Stomach (tissue), 9 donors: ENCODE results near the gene BCL3. TPM values are rescaled to one million over a fixed set of nuclear protein-coding genes. Genes with fewer than 3 reads are reported as not detected.

Source experiments
- DNase-seq, 2 donors: peaks; one replicate each; pipeline versions ENCODE4 v3.0.0 to v3.0.0-alpha.2; 2013 to 2019
- H3K27ac ChIP-seq, 5 donors: fragments of 200-600 bp in 4 of 5; sonication (generic) in 4 of 5; one replicate each; pipeline ENCODE4 v1.5.1; 2013 to 2019; ENCODE audit warnings: mild to moderate bottlenecking in 1 of 5, moderate library complexity in 1 of 5
- H3K27me3 ChIP-seq, 3 donors: fragments of 200-600 bp; sonication (generic); one replicate each; pipeline ENCODE4 v1.5.1; 2017 to 2019; ENCODE audit warnings: mixed run types in 1 of 3
- H3K36me3 ChIP-seq, 4 donors: fragments of 200-600 bp; sonication (generic); 1 replicate in 3 of 4; 2 replicates in 1 of 4; pipeline ENCODE4 v1.5.1; 2016 to 2019
- H3K4me1 ChIP-seq, 4 donors: fragments of 200-600 bp; sonication (generic); one replicate each; pipeline ENCODE4 v1.5.1; 2016 to 2019
- H3K4me3 ChIP-seq, 4 donors: fragments of 200-600 bp; sonication (generic) in 3 of 4; one replicate each; pipeline ENCODE4 v1.5.1; 2016 to 2019; ENCODE audit warnings: mild to moderate bottlenecking in 1 of 4
- H3K9me3 ChIP-seq, 4 donors: fragments of 200-600 bp; sonication (generic); one replicate each; pipeline ENCODE4 v1.5.1; 2016 to 2019
- EP300 ChIP-seq: sonication (generic); formaldehyde crosslinking; IDR thresholded peaks from one replicate; pipeline ENCODE4 v1.6.1; 2017; ENCODE audit warnings: antibody characterized with exemption
- POLR2A ChIP-seq, 4 donors: fragments of 450-650 bp; IDR thresholded peaks; one replicate each; pipeline ENCODE4 v1.6.1; 2016; ENCODE audit warnings: antibody characterized with exemption in 4 of 4, control low read depth in 2 of 4, mild to moderate bottlenecking in 1 of 4, moderate library complexity in 1 of 4
- POLR2AphosphoS5 ChIP-seq, 3 donors: sonication (generic); formaldehyde crosslinking; IDR thresholded peaks; one replicate each; pipeline ENCODE4 v1.6.1; 2016; ENCODE audit warnings: antibody characterized with exemption in 3 of 3
- WGBS, 5 donors: extraction: QIAGEN DNeasy Blood & Tissue Kit in 3 of 5; methylation state at CpG; one replicate each; pipeline versions ENCODE4 v1.1.5 to v1.1.7; 2013 to 2018; 5-methylcytosine and 5-hydroxymethylcytosine counted together
- intact Hi-C: fragments of 100-400 bp; cut with DNase I; formaldehyde crosslinking; loops from one replicate; pipeline ENCODE4 v1.15.1; 2023; ENCODE audit warnings: low total_unique reads
- polyA plus RNA-seq, 3 donors: library from polyadenylated mRNA; stranded (reverse); fragments of 200-250 nt; gene quantifications; one replicate each; pipeline ENCODE4 v1.2.3, GENCODE V29; 2013
- total RNA-seq, 5 donors: library from RNA; depleted of rRNA; stranded (reverse); fragments of >200 nt; gene quantifications; one replicate each; pipeline versions ENCODE4 v1.1.0 to v1.2.3, GENCODE V29; 2014 to 2016
- TF ChIP-seq, protein P1 (sequence below), 7 experiments: fragments of 450-650 bp in 4 of 7; fragments of 200-600 bp in 3 of 7; sonication (generic) in 3 of 7; IDR thresholded peaks; one replicate each; pipeline ENCODE4 v1.5.1; 2016 to 2019; ENCODE audit warnings: antibody characterized with exemption in 7 of 7, control low read depth in 2 of 7, mild to moderate bottlenecking in 1 of 7
- donor health status: healthy with polysubstance abuse.
- donor health status: Bipolar disorder and iron deficiency.
- donor health status: healthy.

Gene BCL3
- total and polyA plus RNA-seq, 8 donors, result 4.4 to 322 (median 79.8) TPM

DNA sequence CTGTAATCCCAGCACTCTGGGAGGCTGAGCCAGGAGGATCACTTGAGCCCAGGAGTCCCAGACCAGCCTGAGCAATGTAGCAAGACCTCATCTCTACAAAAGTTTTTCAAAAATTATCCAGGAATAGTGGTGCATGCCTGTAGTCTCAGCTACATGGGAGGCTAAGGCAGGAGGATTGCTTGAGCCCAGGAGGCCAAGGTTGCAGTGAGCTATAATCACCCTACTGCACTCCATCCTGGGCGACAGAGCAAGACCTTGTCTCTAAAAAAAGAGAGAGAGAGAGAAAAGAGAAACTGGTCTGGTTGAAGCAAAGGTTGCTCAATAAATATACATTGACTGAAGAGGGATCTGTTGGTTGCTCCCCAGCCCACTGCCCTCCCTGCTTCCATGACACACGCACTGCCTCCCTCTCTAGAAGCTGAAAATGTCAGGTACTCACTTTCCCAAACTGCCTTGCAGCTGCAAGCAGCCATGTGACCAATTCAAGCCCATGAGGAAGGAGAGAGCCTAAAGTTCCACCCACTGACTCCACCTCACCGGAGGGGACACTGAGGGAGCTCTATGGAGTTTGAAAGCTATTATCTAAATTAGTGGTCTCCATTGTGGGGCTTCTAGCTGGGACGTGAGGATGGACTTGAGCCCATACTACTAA lies 35.5 kb upstream of the BCL3 start:
- intact Hi-C loops, result loop anchor here (10.0 kb wide), 1 partner anchor 122 kb away; no protein-coding TSS in a partner anchor
- no peaks in the 10 kb centered on the region for H3K27me3 ChIP-seq
- H3K4me3 ChIP-seq, result no peak overlapping the region
- WGBS, 5 donors, result 50 to 63% (median 58%) methylated on average over 4 of the region's 4 CpGs
- peaks cover 0 to 12% (median 8%) of the 10 kb centered on the region in 4 donors for H3K9me3 ChIP-seq
- TF ChIP-seq, protein P1, sequence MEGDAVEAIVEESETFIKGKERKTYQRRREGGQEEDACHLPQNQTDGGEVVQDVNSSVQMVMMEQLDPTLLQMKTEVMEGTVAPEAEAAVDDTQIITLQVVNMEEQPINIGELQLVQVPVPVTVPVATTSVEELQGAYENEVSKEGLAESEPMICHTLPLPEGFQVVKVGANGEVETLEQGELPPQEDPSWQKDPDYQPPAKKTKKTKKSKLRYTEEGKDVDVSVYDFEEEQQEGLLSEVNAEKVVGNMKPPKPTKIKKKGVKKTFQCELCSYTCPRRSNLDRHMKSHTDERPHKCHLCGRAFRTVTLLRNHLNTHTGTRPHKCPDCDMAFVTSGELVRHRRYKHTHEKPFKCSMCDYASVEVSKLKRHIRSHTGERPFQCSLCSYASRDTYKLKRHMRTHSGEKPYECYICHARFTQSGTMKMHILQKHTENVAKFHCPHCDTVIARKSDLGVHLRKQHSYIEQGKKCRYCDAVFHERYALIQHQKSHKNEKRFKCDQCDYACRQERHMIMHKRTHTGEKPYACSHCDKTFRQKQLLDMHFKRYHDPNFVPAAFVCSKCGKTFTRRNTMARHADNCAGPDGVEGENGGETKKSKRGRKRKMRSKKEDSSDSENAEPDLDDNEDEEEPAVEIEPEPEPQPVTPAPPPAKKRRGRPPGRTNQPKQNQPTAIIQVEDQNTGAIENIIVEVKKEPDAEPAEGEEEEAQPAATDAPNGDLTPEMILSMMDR (IDR thresholded peaks at IDR 0.05), result no peak
- no peak for TF ChIP-seq POLR2A (IDR thresholded peaks at IDR 0.05)
- no peak for TF ChIP-seq EP300
- TF ChIP-seq POLR2AphosphoS5 (IDR thresholded peaks at IDR 0.05), result no peak
- no peaks in the 10 kb centered on the region for H3K36me3 ChIP-seq
- peaks cover under 1 to 14% (median 7%) of the 10 kb centered on the region in 4 donors for H3K4me1 ChIP-seq
- DNase-seq, result no peak
- H3K27ac ChIP-seq, result no peak overlapping the region

GRCh38 chr19:44714597-44715169 lies 33.8 kb upstream of the BCL3 start:
- Histone ChIP-seq H3K27ac (no peak overlapping the region), H3K4me1 (peaks cover 16 to 29% (median 22%) of the 10 kb centered on the region in 4 donors), H3K27me3 (no peaks in the 10 kb centered on the region), H3K9me3 (peaks cover 0 to 12% (median 8%) of the 10 kb centered on the region in 4 donors), H3K4me3 (no peak overlapping the region), H3K36me3 (no peaks in the 10 kb centered on the region)
- no peak for DNase-seq
- TF ChIP-seq POLR2AphosphoS5 (IDR thresholded peaks at IDR 0.05), result no peak
- TF ChIP-seq EP300, result no peak
- TF ChIP-seq, protein P1 (IDR thresholded peaks at IDR 0.05), result no peak
- no peak for TF ChIP-seq POLR2A (IDR thresholded peaks at IDR 0.05)
- intact Hi-C loops, result loop anchor here (10.0 kb wide), 1 partner anchor 120 kb away; no protein-coding TSS in a partner anchor
- 46 to 66% (median 50%) methylated on average over 2 of the region's 2 CpGs for WGBS, 5 donors

DNA sequence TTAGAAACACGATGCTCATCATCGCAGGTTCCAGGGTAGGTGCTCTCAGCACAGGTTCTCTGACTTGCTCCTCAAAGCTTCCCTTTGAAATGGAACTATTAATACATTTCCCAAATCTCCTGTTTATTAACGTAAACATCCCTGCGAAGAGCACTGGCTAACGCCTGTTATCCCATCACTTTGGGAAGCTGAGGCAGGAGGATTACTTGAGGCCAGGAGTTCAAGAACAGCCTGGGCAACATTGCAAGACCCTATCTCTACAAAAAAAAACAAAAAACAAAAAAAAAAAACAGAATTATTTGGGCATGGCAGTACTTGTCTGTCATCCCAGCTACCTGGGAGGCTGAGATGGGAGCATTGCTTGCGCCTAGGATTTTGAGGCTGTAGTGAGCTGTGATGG lies 30.9 kb upstream of the BCL3 start:
- Histone ChIP-seq H3K4me3 (no peak overlapping the region), H3K27ac (peak overlapping the region in 4 of 5 donors; percentile 82 to 86 (median 84)), H3K9me3 (peaks cover 0 to 12% (median 8%) of the 10 kb centered on the region in 4 donors), H3K27me3 (no peaks in the 10 kb centered on the region), H3K4me1 (peaks cover 16 to 39% (median 24%) of the 10 kb centered on the region in 4 donors), H3K36me3 (no peaks in the 10 kb centered on the region)
- TF ChIP-seq, protein P1 (IDR thresholded peaks at IDR 0.05), result no peak
- no peak for TF ChIP-seq EP300
- TF ChIP-seq POLR2A (IDR thresholded peaks at IDR 0.05), result no peak
- no peak for TF ChIP-seq POLR2AphosphoS5 (IDR thresholded peaks at IDR 0.05)
- WGBS, 5 donors, result 82 to 90% (median 85%) methylated on average over 6 of the region's 6 CpGs
- DNase-seq, result no peak
- intact Hi-C loops, result loop anchor here (10.0 kb wide), 1 partner anchor 117 kb away; no protein-coding TSS in a partner anchor

DNA sequence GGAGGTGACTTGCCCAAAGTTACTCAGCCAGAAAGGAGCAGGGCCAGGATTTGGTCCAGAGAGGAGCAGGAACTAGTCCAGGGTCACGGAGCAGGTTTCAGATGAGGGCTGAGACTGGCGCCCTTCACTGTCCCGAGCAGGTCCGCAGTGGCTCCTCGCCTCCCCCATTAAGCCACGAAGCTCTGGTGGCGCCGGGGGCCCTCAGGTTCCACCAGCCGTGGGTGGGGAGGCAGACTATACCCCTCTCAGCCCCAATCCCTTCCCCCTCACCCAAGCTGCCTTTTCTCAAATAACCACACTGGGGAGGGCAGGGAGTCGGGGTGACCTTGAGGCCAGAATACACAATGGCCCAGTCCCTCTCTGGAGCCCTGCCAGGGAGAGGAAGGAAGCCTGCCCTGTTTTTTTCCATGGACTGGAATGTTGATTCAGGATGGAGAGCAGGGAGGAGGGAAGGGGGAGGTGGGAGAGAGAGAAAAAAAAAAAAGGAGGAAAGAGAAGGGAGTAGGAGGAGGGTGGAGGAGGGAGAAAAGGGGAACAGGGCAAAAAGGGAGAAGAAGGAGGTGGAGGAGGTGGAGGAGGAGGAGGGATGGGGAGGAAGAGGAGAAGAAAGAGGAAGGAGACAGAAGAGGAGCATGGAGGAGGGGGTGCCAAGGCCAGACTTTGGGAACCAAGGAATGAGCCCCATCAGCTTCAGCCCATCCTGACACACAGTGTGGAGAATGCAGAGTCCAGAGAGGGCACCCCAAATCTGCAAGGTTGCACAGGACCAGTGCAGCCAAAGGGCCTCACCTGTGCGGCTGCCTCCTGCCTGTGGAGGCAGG lies 29.9 kb upstream of the BCL3 start:
- no peak for TF ChIP-seq POLR2A (IDR thresholded peaks at IDR 0.05)
- TF ChIP-seq POLR2AphosphoS5 (IDR thresholded peaks at IDR 0.05), result peak in 1 of 3 donors; percentile 64
- 18 to 35% (median 19%) methylated on average over 8 to 11 of the region's 11 CpGs for WGBS, 5 donors
- H3K36me3 ChIP-seq, result no peaks in the 10 kb centered on the region
- peak; percentile 90 to 93 for DNase-seq
- H3K4me1 ChIP-seq, result peaks cover 22 to 48% (median 29%) of the 10 kb centered on the region in 4 donors
- intact Hi-C loops, result loop anchor here (10.0 kb wide), 1 partner anchor 116 kb away; no protein-coding TSS in a partner anchor
- H3K4me3 ChIP-seq, result peak overlapping the region in 2 of 4 donors; percentile 14 to 22
- H3K9me3 ChIP-seq, result peaks cover 0 to 12% (median 8%) of the 10 kb centered on the region in 4 donors
- H3K27ac ChIP-seq, result peak overlapping the region; percentile 82 to 86 (median 84)
- no peaks in the 10 kb centered on the region for H3K27me3 ChIP-seq
